K562 (cell line): ENCODE measurements around the gene PPAT. TPM values are rescaled to one million over a fixed set of nuclear protein-coding genes. Genes with fewer than 3 reads are reported as not detected.
A peak's percentile ranks its signal among the peaks of the same experiment; 100 is the strongest.

ENCODE experiments used
- BRCA1 ChIP-seq, 2 experiments: fragments of 450-650 bp in 1 of 2; sonication (generic) in 1 of 2; formaldehyde crosslinking in 1 of 2; IDR thresholded peaks; 2 replicates each; pipeline versions ENCODE4 v1.5.0 to v1.6.1; 2017 to 2020; ENCODE audit warnings: mild to moderate bottlenecking in 1 of 2, missing genetic modification reagents in 1 of 2
- HNRNPK ChIP-seq: fragments of 200-400 bp; formaldehyde crosslinking; IDR thresholded peaks from one replicate; pipeline ENCODE4 v1.6.1; 2018; ENCODE audit warnings: mild to moderate bottlenecking, low read depth, low read length; ENCODE audit not compliant: poor library complexity, severe bottlenecking
- KLF16 ChIP-seq: IDR thresholded peaks from 2 replicates; pipeline ENCODE4 v1.6.1; 2016; ENCODE audit warnings: antibody characterized with exemption
- NCOR1 ChIP-seq: fragments of 450-650 bp; IDR thresholded peaks from 2 replicates; pipeline ENCODE4 v1.6.1; 2016; ENCODE audit warnings: mild to moderate bottlenecking, moderate library complexity
- NFE2 ChIP-seq: IDR thresholded peaks from 2 replicates; pipeline ENCODE4 v1.6.1; 2014; ENCODE audit warnings: antibody characterized with exemption, low read depth
- POLR2B ChIP-seq: fragments of 450-650 bp; IDR thresholded peaks from 2 replicates; pipeline ENCODE4 v1.6.1; 2018; ENCODE audit warnings: low read depth; ENCODE audit not compliant: partially characterized antibody
- TAL1 ChIP-seq: fragments of 450-650 bp; IDR thresholded peaks from 2 replicates; pipeline ENCODE4 v1.6.1; 2016; ENCODE audit warnings: mild to moderate bottlenecking
- XRCC3 ChIP-seq: fragments of 450-650 bp; IDR thresholded peaks from 2 replicates; pipeline ENCODE4 v1.6.1; 2017; ENCODE audit warnings: mild to moderate bottlenecking, moderate library complexity
- polyA plus RNA-seq, 8 experiments: library from polyadenylated mRNA; depleted of rRNA in 4 of 8; stranded (reverse) in 5 of 8; unstranded in 3 of 8; fragments of >200 nt; fragmentation: Nextera tagmentation in 2 of 8; fragmentation: Illumina TruSeq in 1 of 8; extraction: Ambion mirVana in 2 of 8; extraction: Trizol in 1 of 8; gene quantifications; 2 replicates each; pipeline versions ENCODE4 v1.2.1 to v1.2.3, GENCODE V29; 2011 to 2014; ENCODE audit warnings: inconsistent platforms in 1 of 8, missing spikeins in 1 of 8
- total RNA-seq, 7 experiments: library from RNA; depleted of rRNA in 6 of 7; stranded (reverse); fragments of >200 nt in 6 of 7; fragmentation: Illumina TruSeq in 2 of 7; extraction: Trizol in 2 of 7; gene quantifications; 2 replicates each; pipeline versions ENCODE4 v1.2.1 to v1.2.3, GENCODE V29; 2011 to 2021; ENCODE audit warnings: low replicate concordance in 1 of 7
- TF ChIP-seq, protein P1 (sequence below): fragments of 200-800 bp; sonication (Bioruptor generic); IDR thresholded peaks from 2 replicates; pipeline ENCODE4 v1.6.1; 2017; ENCODE audit warnings: missing genetic modification characterization, missing compliant biosample characterization
- TF ChIP-seq, protein P2 (sequence below), 2 experiments: fragments of 200-800 bp in 1 of 2; sonication (Bioruptor generic) in 1 of 2; sonication (generic) in 1 of 2; formaldehyde crosslinking in 1 of 2; IDR thresholded peaks in 1 of 2; conservative IDR thresholded peaks in 1 of 2; 2 replicates each; pipeline versions ENCODE4 v1.5.0 to v1.6.1; 2016 to 2020; ENCODE audit warnings: missing compliant biosample characterization in 1 of 2, missing genetic modification characterization in 1 of 2, missing genetic modification reagents in 1 of 2
- TF ChIP-seq, protein P3 (sequence below): sonication (generic); formaldehyde crosslinking; IDR thresholded peaks from 2 replicates; pipeline ENCODE4 v1.8.0; 2022; ENCODE audit warnings: mild to moderate bottlenecking, missing genetic modification reagents
- TF ChIP-seq, protein P4 (sequence below), 3 experiments: fragments of 200-800 bp in 1 of 3; sonication (Bioruptor generic) in 1 of 3; sonication (generic) in 1 of 3; formaldehyde crosslinking in 1 of 3; IDR thresholded peaks; 2 replicates each; pipeline versions ENCODE4 v1.6.1 to v1.8.0; 2016 to 2022; ENCODE audit warnings: mild to moderate bottlenecking in 2 of 3, missing compliant biosample characterization in 2 of 3, missing genetic modification characterization in 2 of 3, missing genetic modification reagents in 1 of 3
- TF ChIP-seq, protein P5 (sequence below): fragments of 450-650 bp; IDR thresholded peaks from 2 replicates; pipeline ENCODE4 v1.7.1; 2018; ENCODE audit warnings: mild to moderate bottlenecking, low read depth; ENCODE audit not compliant: partially characterized antibody

Gene PPAT
- total and polyA plus RNA-seq, 9 of the 15 experiments (the other 6 are each of a cell fraction or from before 2014, with no cell fraction given), result 36.2 to 75.8 (median 55.5) TPM

DNA sequence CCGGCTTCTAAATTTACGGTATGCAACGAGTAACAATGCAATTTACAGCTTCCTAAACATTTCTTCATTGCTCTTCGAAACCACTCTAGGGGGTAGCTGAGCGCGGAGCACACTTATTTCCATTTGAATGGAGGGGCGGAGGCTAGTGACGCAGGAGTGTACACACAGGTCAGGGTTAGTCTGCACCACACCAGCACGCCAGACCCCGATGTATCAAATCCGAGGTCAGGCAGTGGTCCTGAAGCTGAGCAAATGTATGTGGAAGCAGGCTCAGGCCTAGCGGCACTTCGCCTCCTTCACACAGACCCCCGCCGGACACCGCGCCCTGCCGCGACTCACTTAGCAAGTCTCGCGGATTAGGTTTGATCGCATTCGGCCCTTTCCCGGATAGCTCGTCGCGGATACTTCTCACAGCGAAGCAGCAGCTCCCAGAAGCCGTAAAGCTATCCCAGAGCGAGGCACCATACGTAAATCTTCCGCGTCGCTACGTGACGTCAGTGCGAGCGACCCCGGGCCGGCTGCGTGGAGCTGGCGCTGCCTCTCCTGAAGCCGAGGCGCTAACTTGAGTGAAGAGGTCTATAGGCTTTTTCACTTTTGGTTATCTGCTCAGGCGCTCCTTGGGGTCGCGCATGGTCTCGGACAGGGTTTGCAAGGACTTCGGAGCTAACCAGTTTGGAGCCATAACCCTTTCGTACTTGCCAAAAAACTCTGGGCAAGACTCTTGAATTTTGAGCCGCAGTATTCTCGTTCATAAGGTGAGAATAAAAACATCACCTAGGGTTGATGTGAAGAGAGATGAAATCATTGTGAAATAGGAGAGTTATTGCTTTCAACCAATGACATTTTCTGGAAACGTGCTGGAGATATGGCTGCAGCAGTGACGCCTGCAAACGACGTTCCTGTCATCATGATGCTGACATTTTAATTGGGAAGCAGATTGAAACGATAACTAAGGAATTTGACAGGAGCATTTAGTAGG lies 48.1 kb downstream of the PPAT start, which contains the start of gene AASDH (continued):
- TF ChIP-seq, protein P1, sequence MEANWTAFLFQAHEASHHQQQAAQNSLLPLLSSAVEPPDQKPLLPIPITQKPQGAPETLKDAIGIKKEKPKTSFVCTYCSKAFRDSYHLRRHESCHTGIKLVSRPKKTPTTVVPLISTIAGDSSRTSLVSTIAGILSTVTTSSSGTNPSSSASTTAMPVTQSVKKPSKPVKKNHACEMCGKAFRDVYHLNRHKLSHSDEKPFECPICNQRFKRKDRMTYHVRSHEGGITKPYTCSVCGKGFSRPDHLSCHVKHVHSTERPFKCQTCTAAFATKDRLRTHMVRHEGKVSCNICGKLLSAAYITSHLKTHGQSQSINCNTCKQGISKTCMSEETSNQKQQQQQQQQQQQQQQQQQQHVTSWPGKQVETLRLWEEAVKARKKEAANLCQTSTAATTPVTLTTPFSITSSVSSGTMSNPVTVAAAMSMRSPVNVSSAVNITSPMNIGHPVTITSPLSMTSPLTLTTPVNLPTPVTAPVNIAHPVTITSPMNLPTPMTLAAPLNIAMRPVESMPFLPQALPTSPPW, result 0 out of 2 replicates have a peak, but pooled peaks have one; percentile 3
- TF ChIP-seq, protein P2, sequence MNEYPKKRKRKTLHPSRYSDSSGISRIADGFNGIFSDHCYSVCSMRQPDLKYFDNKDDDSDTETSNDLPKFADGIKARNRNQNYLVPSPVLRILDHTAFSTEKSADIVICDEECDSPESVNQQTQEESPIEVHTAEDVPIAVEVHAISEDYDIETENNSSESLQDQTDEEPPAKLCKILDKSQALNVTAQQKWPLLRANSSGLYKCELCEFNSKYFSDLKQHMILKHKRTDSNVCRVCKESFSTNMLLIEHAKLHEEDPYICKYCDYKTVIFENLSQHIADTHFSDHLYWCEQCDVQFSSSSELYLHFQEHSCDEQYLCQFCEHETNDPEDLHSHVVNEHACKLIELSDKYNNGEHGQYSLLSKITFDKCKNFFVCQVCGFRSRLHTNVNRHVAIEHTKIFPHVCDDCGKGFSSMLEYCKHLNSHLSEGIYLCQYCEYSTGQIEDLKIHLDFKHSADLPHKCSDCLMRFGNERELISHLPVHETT (CRISPR knock-in tag; conservative IDR thresholded peaks at IDR 0.05 in 1 of 2, IDR thresholded peaks at IDR 0.05 in 1 of 2), result no peak
- peak; percentile 95 for TF ChIP-seq POLR2B
- TF ChIP-seq BRCA1 (IDR thresholded peaks at IDR 0.05), result no peak
- TF ChIP-seq BRCA1 (CRISPR knock-in tag; IDR thresholded peaks at IDR 0.05), result no peak
- TF ChIP-seq HNRNPK, result no peak
- peak; percentile 28; the same call in 1 of the 2 replicates for TF ChIP-seq NCOR1
- TF ChIP-seq NFE2, result peak; percentile 21; the same call in 1 of the 2 replicates
- TF ChIP-seq KLF16, result no peak
- TF ChIP-seq, protein P3, sequence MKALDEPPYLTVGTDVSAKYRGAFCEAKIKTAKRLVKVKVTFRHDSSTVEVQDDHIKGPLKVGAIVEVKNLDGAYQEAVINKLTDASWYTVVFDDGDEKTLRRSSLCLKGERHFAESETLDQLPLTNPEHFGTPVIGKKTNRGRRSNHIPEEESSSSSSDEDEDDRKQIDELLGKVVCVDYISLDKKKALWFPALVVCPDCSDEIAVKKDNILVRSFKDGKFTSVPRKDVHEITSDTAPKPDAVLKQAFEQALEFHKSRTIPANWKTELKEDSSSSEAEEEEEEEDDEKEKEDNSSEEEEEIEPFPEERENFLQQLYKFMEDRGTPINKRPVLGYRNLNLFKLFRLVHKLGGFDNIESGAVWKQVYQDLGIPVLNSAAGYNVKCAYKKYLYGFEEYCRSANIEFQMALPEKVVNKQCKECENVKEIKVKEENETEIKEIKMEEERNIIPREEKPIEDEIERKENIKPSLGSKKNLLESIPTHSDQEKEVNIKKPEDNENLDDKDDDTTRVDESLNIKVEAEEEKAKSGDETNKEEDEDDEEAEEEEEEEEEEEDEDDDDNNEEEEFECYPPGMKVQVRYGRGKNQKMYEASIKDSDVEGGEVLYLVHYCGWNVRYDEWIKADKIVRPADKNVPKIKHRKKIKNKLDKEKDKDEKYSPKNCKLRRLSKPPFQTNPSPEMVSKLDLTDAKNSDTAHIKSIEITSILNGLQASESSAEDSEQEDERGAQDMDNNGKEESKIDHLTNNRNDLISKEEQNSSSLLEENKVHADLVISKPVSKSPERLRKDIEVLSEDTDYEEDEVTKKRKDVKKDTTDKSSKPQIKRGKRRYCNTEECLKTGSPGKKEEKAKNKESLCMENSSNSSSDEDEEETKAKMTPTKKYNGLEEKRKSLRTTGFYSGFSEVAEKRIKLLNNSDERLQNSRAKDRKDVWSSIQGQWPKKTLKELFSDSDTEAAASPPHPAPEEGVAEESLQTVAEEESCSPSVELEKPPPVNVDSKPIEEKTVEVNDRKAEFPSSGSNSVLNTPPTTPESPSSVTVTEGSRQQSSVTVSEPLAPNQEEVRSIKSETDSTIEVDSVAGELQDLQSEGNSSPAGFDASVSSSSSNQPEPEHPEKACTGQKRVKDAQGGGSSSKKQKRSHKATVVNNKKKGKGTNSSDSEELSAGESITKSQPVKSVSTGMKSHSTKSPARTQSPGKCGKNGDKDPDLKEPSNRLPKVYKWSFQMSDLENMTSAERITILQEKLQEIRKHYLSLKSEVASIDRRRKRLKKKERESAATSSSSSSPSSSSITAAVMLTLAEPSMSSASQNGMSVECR (CRISPR knock-in tag), result peak; percentile 86
- TF ChIP-seq XRCC3, result no peak
- TF ChIP-seq TAL1, result no peak
- TF ChIP-seq, protein P4, sequence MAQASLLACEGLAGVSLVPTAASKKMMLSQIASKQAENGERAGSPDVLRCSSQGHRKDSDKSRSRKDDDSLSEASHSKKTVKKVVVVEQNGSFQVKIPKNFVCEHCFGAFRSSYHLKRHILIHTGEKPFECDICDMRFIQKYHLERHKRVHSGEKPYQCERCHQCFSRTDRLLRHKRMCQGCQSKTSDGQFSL (CRISPR knock-in tag; IDR thresholded peaks at IDR 0.05), result no peak
- TF ChIP-seq, protein P4 (tag; IDR thresholded peaks at IDR 0.05), result no peak
- TF ChIP-seq, protein P5, sequence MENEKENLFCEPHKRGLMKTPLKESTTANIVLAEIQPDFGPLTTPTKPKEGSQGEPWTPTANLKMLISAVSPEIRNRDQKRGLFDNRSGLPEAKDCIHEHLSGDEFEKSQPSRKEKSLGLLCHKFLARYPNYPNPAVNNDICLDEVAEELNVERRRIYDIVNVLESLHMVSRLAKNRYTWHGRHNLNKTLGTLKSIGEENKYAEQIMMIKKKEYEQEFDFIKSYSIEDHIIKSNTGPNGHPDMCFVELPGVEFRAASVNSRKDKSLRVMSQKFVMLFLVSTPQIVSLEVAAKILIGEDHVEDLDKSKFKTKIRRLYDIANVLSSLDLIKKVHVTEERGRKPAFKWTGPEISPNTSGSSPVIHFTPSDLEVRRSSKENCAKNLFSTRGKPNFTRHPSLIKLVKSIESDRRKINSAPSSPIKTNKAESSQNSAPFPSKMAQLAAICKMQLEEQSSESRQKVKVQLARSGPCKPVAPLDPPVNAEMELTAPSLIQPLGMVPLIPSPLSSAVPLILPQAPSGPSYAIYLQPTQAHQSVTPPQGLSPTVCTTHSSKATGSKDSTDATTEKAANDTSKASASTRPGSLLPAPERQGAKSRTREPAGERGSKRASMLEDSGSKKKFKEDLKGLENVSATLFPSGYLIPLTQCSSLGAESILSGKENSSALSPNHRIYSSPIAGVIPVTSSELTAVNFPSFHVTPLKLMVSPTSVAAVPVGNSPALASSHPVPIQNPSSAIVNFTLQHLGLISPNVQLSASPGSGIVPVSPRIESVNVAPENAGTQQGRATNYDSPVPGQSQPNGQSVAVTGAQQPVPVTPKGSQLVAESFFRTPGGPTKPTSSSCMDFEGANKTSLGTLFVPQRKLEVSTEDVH, result peak; percentile 85
